ENCODE measurements around the gene B3GNT7. TPM values are rescaled to one million over a fixed set of nuclear protein-coding genes. Genes with fewer than 3 reads are reported as not detected.

B3GNT7 gene
- total and polyA plus RNA-seq, 5 donors from 2014 or later, result not detected

DNA sequence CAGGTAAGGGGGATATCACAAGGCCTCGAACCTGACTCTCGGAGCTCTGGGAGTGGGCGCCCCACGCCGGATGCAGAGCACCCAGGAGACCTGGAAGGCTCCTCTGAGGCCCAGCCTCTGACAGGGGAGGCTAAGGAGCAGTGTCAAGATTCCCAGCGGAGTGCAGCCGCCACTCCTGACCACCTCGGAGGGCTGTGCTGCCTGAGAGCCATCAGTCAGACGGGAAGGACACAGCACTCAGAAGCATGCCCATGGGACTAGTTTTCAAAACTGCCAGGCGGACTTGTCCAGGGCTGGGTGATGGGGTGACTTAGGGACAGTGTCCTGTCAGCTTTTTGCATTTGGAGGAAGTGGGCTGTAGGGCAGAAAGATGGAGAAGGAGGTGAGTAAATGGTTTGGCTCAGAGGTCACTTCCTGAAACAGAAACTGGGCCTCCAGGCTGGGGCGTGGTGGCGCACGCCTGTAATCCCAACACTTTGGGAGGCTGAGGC is 34.6 kb upstream of the B3GNT7 start:
- H3K4me3 ChIP-seq (ENCODE audit: low read depth, low read length), result no peak overlapping the region
- no peaks in the 10 kb centered on the region for H3K9me3 ChIP-seq (ENCODE audit: control insufficient read depth in 2 of 2, low read length in 2 of 2)
- H3K27ac ChIP-seq (ENCODE audit: insufficient read depth, low read length, poor library complexity, severe bottlenecking), result no peak overlapping the region
- no peaks in the 10 kb centered on the region for H3K4me1 ChIP-seq (ENCODE audit: control insufficient read depth, insufficient read depth, low read length, poor library complexity, severe bottlenecking)
- H3K4me3 Mint-ChIP-seq, result no peak overlapping the region
- H3K27me3 Mint-ChIP-seq, result no peaks in the 10 kb centered on the region
- no peaks in the 10 kb centered on the region for H3K27me3 ChIP-seq (ENCODE audit: control insufficient read depth, insufficient read depth, low read length)
- H3K4me1 Mint-ChIP-seq, result peaks cover 0 to 16% (median 1%) of the 10 kb centered on the region in 4 donors
- H3K36me3 Mint-ChIP-seq, result no peaks in the 10 kb centered on the region
- H3K27ac Mint-ChIP-seq, result no peak overlapping the region
- DNase-seq (no peak), ATAC-seq (ENCODE audit: low read depth in 2 of 2) (no peak)
- no peaks in the 10 kb centered on the region for H3K36me3 ChIP-seq (ENCODE audit: control insufficient read depth, insufficient read depth, low read length)
- H3K9me3 Mint-ChIP-seq, result no peaks in the 10 kb centered on the region

DNA sequence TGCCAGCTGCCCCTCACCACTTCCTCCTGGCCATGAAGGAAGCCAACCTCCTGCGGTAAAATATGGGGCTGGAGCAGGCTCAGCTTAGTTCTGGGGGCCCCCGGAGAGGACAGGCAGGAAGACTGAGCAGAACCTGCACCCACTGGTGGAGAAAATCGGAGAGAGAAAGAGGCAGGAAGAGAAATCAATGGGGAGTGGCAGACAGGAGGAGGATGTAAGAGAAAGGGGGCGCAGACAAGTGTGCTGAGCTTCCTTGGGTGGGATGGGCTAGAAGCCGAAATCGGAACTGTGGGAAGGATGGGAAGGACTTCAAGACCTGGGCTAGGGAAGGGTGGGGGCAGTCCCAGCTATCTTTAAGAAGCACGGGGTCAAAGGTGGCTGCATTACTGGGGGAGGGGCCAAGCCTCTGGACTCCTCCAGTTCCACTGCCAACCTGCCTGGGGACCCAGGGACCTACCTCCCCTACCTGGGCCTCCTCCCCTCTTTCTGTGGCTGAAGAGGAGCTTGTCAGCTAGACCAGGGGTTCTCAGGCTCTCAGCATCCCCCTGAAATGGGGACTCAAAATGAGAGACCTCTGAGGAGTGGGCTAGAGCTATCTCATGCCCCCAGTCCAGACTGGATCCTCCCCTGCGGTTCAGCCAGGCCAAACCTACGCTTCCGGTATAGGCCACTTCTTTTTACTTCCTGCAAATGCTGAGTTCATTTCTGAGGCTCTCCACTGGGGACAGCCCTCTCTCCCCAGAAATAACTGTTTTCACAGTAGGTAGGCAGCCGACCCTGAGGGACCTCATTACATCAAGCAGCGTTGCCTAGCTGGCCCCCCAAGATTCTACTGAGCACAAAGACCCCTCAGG is 33.6 kb upstream of the B3GNT7 start:
- no peaks in the 10 kb centered on the region for H3K36me3 ChIP-seq (ENCODE audit: control insufficient read depth, insufficient read depth, low read length)
- DNase-seq (peak in 1 of 3 donors; percentile 48), ATAC-seq (ENCODE audit: low read depth in 2 of 2) (peak; percentile 49 to 65)
- H3K4me1 ChIP-seq (ENCODE audit: control insufficient read depth, insufficient read depth, low read length, poor library complexity, severe bottlenecking), result no peaks in the 10 kb centered on the region
- Mint-ChIP-seq H3K4me1 (peaks cover 0 to 16% (median 1%) of the 10 kb centered on the region in 4 donors), H3K27ac (peak overlapping the region in 1 of 3 donors; percentile 82), H3K4me3 (peak overlapping the region in 1 of 4 donors; percentile 10), H3K27me3 (no peaks in the 10 kb centered on the region), H3K9me3 (no peaks in the 10 kb centered on the region), H3K36me3 (no peaks in the 10 kb centered on the region)
- no peak overlapping the region for H3K4me3 ChIP-seq (ENCODE audit: low read depth, low read length)
- H3K27ac ChIP-seq (ENCODE audit: insufficient read depth, low read length, poor library complexity, severe bottlenecking), result no peak overlapping the region
- no peaks in the 10 kb centered on the region for H3K9me3 ChIP-seq (ENCODE audit: control insufficient read depth in 2 of 2, low read length in 2 of 2)
- H3K27me3 ChIP-seq (ENCODE audit: control insufficient read depth, insufficient read depth, low read length), result no peaks in the 10 kb centered on the region

DNA sequence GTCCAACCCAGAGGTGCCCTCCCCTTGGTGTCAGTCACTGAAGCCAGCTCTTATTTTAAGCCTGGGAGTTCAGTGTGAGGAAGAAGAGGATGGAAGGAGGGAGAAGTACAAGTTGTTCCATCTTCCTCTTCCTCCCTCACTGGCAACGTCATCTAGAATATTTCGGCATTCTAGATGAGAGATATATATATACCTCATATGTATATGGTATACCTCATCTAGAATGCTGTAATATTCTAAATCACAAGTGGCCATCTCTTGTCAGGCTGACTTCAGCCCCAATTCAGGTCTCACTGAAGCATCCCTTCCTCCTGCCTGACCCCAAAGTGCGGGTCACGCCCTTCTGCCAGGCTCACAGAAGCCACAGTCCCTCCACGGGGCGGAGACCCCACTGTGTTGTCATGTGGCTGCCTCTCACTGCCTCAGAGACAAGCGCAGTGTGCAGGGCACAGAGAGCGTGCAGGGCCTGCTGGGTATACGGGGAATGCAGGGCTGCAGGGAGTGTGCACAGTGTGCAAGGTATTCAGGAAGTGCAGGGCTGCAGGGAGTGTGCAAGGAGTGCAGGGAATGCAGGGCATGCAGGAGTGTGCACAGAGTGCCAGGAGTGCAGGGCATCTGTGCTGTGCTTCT is 32.8 kb upstream of the B3GNT7 start:
- Histone ChIP-seq H3K27me3 (ENCODE audit: control insufficient read depth, insufficient read depth, low read length) (no peaks in the 10 kb centered on the region), H3K36me3 (ENCODE audit: control insufficient read depth, insufficient read depth, low read length) (no peaks in the 10 kb centered on the region), H3K9me3 (ENCODE audit: control insufficient read depth in 2 of 2, low read length in 2 of 2) (no peaks in the 10 kb centered on the region), H3K27ac (ENCODE audit: insufficient read depth, low read length, poor library complexity, severe bottlenecking) (no peak overlapping the region), H3K4me3 (ENCODE audit: low read depth, low read length) (no peak overlapping the region), H3K4me1 (ENCODE audit: control insufficient read depth, insufficient read depth, low read length, poor library complexity, severe bottlenecking) (no peaks in the 10 kb centered on the region)
- H3K9me3 Mint-ChIP-seq, result no peaks in the 10 kb centered on the region
- H3K27ac Mint-ChIP-seq, result peak overlapping the region in 1 of 3 donors; percentile 82
- H3K36me3 Mint-ChIP-seq, result no peaks in the 10 kb centered on the region
- ATAC-seq (ENCODE audit: low read depth in 2 of 2) (no peak), DNase-seq (no peak)
- H3K4me3 Mint-ChIP-seq, result peak overlapping the region in 1 of 4 donors; percentile 66
- H3K27me3 Mint-ChIP-seq, result no peaks in the 10 kb centered on the region
- peaks cover 0 to 16% (median 1%) of the 10 kb centered on the region in 4 donors for H3K4me1 Mint-ChIP-seq

DNA sequence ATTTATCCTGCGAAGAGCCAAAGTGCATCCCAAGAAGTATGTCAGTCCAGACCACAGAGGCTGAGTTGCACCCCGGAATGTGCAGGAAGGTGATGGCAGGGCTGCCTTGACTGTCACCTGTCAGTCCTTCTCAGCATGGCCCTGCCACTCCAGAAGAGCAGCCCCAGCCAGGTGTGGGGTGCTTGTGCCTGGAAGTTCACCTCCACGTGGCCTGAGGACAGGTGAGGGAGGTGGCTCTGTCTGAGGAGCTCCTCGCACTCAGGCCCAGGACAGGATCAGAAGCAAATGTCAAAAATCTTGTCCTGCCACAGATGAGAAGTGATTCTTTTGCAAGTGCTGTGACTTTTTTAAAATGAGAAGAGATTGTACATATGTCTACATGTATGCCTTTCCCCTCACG is 31.4 kb upstream of the B3GNT7 start:
- H3K4me1 ChIP-seq (ENCODE audit: control insufficient read depth, insufficient read depth, low read length, poor library complexity, severe bottlenecking), result no peaks in the 10 kb centered on the region
- no peak overlapping the region for H3K4me3 Mint-ChIP-seq
- H3K36me3 Mint-ChIP-seq, result no peaks in the 10 kb centered on the region
- no peaks in the 10 kb centered on the region for H3K9me3 ChIP-seq (ENCODE audit: control insufficient read depth in 2 of 2, low read length in 2 of 2)
- H3K27me3 Mint-ChIP-seq, result no peaks in the 10 kb centered on the region
- peaks cover 0 to 16% (median 1%) of the 10 kb centered on the region in 4 donors for H3K4me1 Mint-ChIP-seq
- no peaks in the 10 kb centered on the region for H3K36me3 ChIP-seq (ENCODE audit: control insufficient read depth, insufficient read depth, low read length)
- H3K27me3 ChIP-seq (ENCODE audit: control insufficient read depth, insufficient read depth, low read length), result no peaks in the 10 kb centered on the region
- no peak overlapping the region for H3K27ac ChIP-seq (ENCODE audit: insufficient read depth, low read length, poor library complexity, severe bottlenecking)
- no peak for DNase-seq
- no peak for ATAC-seq (ENCODE audit: low read depth in 2 of 2)
- H3K4me3 ChIP-seq (ENCODE audit: low read depth, low read length), result no peak overlapping the region
- H3K9me3 Mint-ChIP-seq, result no peaks in the 10 kb centered on the region
- H3K27ac Mint-ChIP-seq, result no peak overlapping the region

DNA sequence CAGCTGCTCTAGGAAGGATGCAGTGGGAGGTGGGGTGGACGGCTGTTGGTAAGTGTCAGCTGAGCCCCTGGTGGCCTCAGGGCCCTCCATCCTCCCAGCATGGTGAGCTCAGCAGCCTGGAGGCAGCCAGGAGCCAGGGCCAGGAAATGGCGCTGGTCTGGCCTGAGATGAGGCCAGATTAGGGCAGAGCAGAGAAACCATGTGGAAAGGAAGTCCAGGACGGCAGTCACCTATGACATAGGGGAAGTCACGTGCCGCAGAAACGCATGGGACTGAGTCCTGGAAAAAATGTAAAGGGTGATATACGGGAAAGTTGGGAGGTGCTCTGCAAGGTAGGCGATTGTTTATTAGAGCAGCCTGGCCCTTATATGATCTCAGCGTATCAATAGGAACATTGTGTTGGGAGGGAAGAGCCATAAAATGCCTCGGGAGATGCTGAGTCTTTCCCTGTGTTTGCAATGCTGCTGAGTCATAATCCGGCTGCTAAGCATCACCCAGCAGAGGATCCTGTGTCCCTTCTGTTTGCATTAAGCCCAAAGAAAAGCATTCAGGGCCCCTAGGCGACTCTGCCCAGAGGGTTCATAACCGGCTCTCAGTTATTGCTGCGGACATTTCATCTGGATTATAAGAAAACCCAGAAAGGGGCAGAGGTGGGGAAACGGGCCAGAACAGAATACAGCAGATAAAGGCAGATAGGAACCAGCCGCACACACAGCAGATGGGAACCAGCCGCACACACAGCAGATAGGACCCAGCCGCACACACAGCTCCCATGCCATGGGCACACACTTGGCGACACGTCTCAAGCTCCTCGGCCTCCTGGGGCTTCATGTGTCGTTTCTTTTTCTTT is 30.3 kb upstream of the B3GNT7 start:
- H3K36me3 ChIP-seq (ENCODE audit: control insufficient read depth, insufficient read depth, low read length), result no peaks in the 10 kb centered on the region
- Mint-ChIP-seq H3K36me3 (no peaks in the 10 kb centered on the region), H3K4me1 (peaks cover 0 to 16% (median 1%) of the 10 kb centered on the region in 4 donors)

DNA sequence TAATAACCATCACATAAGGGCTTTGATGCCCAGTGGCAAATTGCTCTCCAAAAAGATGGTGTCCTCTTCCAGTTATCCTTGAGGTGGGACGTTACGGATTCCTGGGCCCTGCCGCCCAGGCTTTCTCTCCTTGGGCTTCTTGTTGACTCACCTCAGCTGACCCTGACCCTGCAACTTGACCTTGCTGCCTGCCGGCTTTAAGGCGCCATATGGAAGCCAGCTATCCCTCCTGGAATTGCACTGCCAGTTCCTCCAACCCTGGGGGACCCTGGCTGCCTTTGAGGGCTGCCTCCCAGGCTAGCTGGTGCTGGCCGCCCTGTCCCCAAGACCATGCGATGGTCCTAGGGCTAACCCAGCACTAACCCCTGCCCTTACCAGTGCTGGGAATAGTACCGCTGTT is 28.3 kb upstream of the B3GNT7 start:
- Mint-ChIP-seq H3K9me3 (no peaks in the 10 kb centered on the region), H3K4me1 (peaks cover 0 to 10% (median 1%) of the 10 kb centered on the region in 4 donors), H3K27ac (no peak overlapping the region), H3K27me3 (no peaks in the 10 kb centered on the region), H3K4me3 (no peak overlapping the region), H3K36me3 (no peaks in the 10 kb centered on the region)
- Histone ChIP-seq H3K9me3 (ENCODE audit: control insufficient read depth in 2 of 2, low read length in 2 of 2) (no peaks in the 10 kb centered on the region), H3K36me3 (ENCODE audit: control insufficient read depth, insufficient read depth, low read length) (no peaks in the 10 kb centered on the region), H3K4me3 (ENCODE audit: low read depth, low read length) (no peak overlapping the region), H3K27me3 (ENCODE audit: control insufficient read depth, insufficient read depth, low read length) (no peaks in the 10 kb centered on the region), H3K4me1 (ENCODE audit: control insufficient read depth, insufficient read depth, low read length, poor library complexity, severe bottlenecking) (no peaks in the 10 kb centered on the region), H3K27ac (ENCODE audit: insufficient read depth, low read length, poor library complexity, severe bottlenecking) (no peak overlapping the region)
- ATAC-seq (ENCODE audit: low read depth in 2 of 2) (no peak), DNase-seq (no peak)

More for the DNA sequence above, 30.3 kb upstream of the B3GNT7 start:
- Mint-ChIP-seq H3K9me3 (no peaks in the 10 kb centered on the region), H3K27me3 (no peaks in the 10 kb centered on the region), H3K4me3 (no peak overlapping the region), H3K27ac (no peak overlapping the region)
- no peaks in the 10 kb centered on the region for H3K4me1 ChIP-seq (ENCODE audit: control insufficient read depth, insufficient read depth, low read length, poor library complexity, severe bottlenecking)
- H3K9me3 ChIP-seq (ENCODE audit: control insufficient read depth in 2 of 2, low read length in 2 of 2), result no peaks in the 10 kb centered on the region
- no peaks in the 10 kb centered on the region for H3K27me3 ChIP-seq (ENCODE audit: control insufficient read depth, insufficient read depth, low read length)
- DNase-seq, result no peak
- ATAC-seq (ENCODE audit: low read depth in 2 of 2), result no peak
- no peak overlapping the region for H3K27ac ChIP-seq (ENCODE audit: insufficient read depth, low read length, poor library complexity, severe bottlenecking)
- H3K4me3 ChIP-seq (ENCODE audit: low read depth, low read length), result no peak overlapping the region

DNA sequence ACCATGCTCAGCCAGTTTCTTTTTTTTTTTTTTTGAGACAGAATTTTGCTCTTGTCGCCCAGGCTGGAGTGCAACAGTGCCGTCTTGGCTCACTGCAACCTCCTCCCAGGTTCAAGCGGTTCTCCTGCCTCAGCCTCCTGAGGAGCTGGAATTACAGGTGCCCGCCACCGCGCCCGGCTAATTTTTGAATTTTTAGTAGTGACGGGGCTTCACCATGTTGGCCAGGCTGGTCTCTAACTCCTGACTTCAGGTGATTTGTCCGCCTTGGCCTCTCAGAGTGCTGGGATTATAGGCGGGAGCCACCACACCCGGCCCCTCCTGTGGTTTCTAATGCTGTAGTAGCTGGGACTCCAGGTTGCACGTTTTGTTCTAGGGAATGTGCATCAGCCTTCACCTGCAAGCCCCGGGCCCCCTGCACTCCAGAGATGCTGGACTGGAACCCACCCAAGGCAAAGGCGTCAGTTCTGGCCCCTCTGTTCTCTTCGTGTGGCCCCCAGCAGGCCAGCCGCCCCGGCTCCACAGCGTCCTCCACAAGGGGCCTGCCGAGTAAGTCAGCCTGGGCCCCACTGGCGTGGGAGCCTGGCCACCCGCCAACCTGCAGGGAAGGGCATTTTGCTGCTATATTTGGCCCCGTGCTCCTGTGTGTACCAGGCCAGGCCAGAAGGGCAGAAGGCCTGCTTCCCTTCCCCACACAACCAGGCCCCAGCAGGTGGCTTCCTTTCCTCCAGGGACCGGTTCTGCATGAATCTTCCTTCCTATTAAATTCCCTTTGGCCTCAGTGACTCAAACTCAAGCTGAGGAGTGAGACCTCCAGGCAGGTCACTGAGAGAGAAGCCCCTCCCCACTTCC is 25.7 kb upstream of the B3GNT7 start:
- ATAC-seq (ENCODE audit: low read depth in 2 of 2) (no peak), DNase-seq (no peak)
- H3K27ac ChIP-seq (ENCODE audit: insufficient read depth, low read length, poor library complexity, severe bottlenecking), result no peak overlapping the region
- no peaks in the 10 kb centered on the region for H3K36me3 Mint-ChIP-seq
- no peaks in the 10 kb centered on the region for H3K27me3 ChIP-seq (ENCODE audit: control insufficient read depth, insufficient read depth, low read length)
- no peaks in the 10 kb centered on the region for H3K4me1 ChIP-seq (ENCODE audit: control insufficient read depth, insufficient read depth, low read length, poor library complexity, severe bottlenecking)
- no peaks in the 10 kb centered on the region for H3K9me3 ChIP-seq (ENCODE audit: control insufficient read depth in 2 of 2, low read length in 2 of 2)
- H3K4me3 ChIP-seq (ENCODE audit: low read depth, low read length), result no peak overlapping the region
- no peaks in the 10 kb centered on the region for H3K9me3 Mint-ChIP-seq
- H3K36me3 ChIP-seq (ENCODE audit: control insufficient read depth, insufficient read depth, low read length), result no peaks in the 10 kb centered on the region
- H3K4me3 Mint-ChIP-seq, result peak overlapping the region in 1 of 4 donors; percentile 15
- no peak overlapping the region for H3K27ac Mint-ChIP-seq
- H3K27me3 Mint-ChIP-seq, result no peaks in the 10 kb centered on the region
- no peaks in the 10 kb centered on the region for H3K4me1 Mint-ChIP-seq
